ENCODE measurements around the gene FAM117A. TPM values are rescaled to one million over a fixed set of nuclear protein-coding genes. Genes with fewer than 3 reads are reported as not detected.

The FAM117A gene
- total RNA-seq, 3 donors from 2014 or later: 8.0 to 11.6 (median 9.8) TPM

DNA sequence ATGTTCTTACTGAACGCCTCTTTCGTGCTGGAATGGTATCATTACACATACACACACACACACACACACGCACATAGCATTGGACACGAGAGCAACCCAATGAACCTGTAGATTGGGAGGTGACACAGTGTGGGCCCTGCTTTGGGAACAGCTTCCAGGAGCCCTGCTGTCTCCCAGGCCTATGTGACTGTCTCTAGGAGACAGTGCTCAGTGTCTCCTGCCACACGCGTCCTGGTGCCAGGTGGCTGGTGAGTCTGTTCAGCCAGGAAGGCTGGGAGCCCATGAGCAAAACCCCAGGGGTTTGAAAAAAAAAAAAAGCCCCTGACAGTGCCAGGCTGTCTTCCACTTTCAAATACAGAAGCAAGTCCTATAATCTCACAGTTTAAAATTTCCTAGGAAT, 83.6 kb downstream of the FAM117A start:
- H3K27ac ChIP-seq: no peak overlapping the region
- no peak overlapping the region for H3K4me3 ChIP-seq
- H3K4me1 ChIP-seq: peaks cover 0 to 13% of the 10 kb centered on the region in 2 donors
- H3K9me3 ChIP-seq: no peaks in the 10 kb centered on the region
- TF ChIP-seq POLR2A (IDR thresholded peaks at IDR 0.05) (no peak), POLR2AphosphoS5 (IDR thresholded peaks at IDR 0.05) (no peak)
- TF ChIP-seq, protein P1, sequence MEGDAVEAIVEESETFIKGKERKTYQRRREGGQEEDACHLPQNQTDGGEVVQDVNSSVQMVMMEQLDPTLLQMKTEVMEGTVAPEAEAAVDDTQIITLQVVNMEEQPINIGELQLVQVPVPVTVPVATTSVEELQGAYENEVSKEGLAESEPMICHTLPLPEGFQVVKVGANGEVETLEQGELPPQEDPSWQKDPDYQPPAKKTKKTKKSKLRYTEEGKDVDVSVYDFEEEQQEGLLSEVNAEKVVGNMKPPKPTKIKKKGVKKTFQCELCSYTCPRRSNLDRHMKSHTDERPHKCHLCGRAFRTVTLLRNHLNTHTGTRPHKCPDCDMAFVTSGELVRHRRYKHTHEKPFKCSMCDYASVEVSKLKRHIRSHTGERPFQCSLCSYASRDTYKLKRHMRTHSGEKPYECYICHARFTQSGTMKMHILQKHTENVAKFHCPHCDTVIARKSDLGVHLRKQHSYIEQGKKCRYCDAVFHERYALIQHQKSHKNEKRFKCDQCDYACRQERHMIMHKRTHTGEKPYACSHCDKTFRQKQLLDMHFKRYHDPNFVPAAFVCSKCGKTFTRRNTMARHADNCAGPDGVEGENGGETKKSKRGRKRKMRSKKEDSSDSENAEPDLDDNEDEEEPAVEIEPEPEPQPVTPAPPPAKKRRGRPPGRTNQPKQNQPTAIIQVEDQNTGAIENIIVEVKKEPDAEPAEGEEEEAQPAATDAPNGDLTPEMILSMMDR (IDR thresholded peaks at IDR 0.05): no peak
- intact Hi-C loops (cut with DNase I; ENCODE audit: low total_unique reads): no loop called here
- no peaks in the 10 kb centered on the region for H3K27me3 ChIP-seq
- no peak for DNase-seq (ENCODE audit: low spot score in 2 of 2)
- no peaks in the 10 kb centered on the region for H3K36me3 ChIP-seq

DNA sequence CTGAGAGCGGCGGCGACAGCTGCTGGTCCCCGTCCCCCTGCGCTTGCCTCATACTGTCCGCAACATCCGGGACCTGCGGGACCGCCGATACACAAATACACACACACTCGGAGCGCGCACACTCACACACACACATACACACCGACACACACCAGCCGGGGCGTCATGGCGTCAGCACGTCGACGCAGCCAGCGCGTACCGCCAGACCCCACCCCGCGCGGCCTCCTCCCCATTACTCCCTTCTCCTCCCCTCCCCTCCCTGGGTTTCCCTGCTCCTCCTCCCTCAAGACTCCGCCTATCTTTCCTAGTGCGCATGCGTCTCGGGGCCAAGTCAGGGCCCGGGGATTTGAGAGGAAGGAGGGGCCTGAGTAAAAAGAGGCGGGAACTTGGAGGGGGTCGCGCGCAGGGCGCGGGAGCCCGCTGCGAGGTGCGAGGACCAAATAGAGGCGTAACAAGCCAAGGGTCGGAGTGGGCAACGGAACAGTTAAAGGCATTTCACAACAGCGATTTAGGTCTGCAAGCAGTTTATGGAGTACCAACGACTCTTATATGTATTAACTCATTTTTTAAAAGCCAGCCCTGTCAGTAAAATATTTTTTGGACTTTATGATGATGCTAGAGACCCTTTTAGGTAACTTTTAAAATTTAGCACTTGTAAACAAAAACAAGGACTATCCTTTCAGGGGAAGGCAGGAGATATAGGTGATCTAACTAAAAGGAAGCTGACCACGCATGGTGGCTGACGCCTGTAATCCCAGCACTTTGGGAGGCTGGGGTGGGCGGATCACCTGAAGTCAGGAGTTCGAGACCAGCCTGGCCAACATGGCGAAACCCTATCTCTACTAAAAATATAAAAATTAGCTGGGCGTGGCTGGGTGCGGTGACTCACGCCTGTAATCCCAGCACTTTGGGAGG, 85.7 kb downstream of the FAM117A start, which contains the start of gene SPOP:
SPOP (minus strand) TSS at position 165 of the 915 bp plus-strand sequence. CDS start 55,287 bp downstream, outside the sequence.
- H3K4me3 ChIP-seq: peak within 1 kb of the TSS; percentile 60 to 89 (median 79)
- TF ChIP-seq POLR2A (IDR thresholded peaks at IDR 0.05): peak; percentile 35
- TF ChIP-seq, protein P1 (IDR thresholded peaks at IDR 0.05): no peak
- TF ChIP-seq POLR2AphosphoS5 (IDR thresholded peaks at IDR 0.05): peak; percentile 81 to 95 (median 92)
- H3K9me3 ChIP-seq: no peaks in the 10 kb centered on the region
- H3K4me1 ChIP-seq: peaks cover 0 to 13% of the 10 kb centered on the region in 2 donors
- peak; percentile 98 to 99 for DNase-seq (ENCODE audit: low spot score in 2 of 2)
- H3K27me3 ChIP-seq: no peaks in the 10 kb centered on the region
- intact Hi-C loops (cut with DNase I; ENCODE audit: low total_unique reads): no loop called here
- H3K36me3 ChIP-seq: no peaks in the 10 kb centered on the region
- peak within 1 kb of the TSS; percentile 98 to 99 for H3K27ac ChIP-seq

DNA sequence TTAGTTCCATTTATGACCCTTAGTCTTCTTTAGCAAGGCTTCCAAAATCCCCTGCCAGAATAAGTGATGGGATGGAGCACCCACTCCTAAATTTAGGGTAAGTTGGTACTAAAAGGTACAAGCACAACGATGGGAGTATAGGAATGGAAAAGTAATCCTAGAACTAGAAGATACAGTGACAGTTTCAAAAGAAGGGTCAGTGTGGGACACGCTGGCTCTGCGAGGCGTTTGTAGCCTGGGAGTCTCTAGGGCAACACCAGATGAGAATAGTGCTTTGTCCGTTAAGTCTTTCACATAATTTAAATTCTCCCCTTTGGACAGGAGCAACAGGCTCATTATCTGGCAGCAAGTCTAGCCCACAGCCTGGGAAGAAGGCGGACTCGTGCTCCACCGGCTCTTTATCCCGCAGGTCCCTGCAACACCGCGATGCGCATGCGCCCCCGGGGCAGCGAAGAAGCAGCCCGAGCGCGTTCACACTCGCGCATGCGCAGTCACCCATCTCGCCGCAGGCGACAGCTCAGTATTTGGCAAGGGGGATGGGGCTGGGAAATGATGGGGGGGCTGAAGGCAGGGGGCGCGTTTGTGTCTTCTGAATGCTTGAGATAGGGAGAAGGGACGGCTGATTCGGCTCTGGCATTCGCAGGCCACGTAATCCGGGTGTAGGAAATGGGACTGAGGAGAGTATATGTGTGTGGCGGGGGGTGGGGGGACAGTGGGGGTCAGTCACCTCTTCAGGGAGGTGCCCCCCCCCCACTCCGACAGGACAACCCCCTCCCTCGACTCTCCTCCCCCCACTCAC, 86.6 kb downstream of the FAM117A start:
- intact Hi-C loops (cut with DNase I; ENCODE audit: low total_unique reads): no loop called here
- TF ChIP-seq POLR2AphosphoS5 (IDR thresholded peaks at IDR 0.05) (no peak), POLR2A (IDR thresholded peaks at IDR 0.05) (no peak)
- TF ChIP-seq, protein P1 (IDR thresholded peaks at IDR 0.05): no peak
- peak; percentile 94 for DNase-seq (ENCODE audit: low spot score in 2 of 2)
- Histone ChIP-seq H3K27ac (peak overlapping the region; percentile 98 to 99), H3K27me3 (no peaks in the 10 kb centered on the region), H3K9me3 (no peaks in the 10 kb centered on the region), H3K4me3 (peak overlapping the region; percentile 60 to 89 (median 79)), H3K36me3 (no peaks in the 10 kb centered on the region), H3K4me1 (peaks cover 0 to 13% of the 10 kb centered on the region in 2 donors)

DNA sequence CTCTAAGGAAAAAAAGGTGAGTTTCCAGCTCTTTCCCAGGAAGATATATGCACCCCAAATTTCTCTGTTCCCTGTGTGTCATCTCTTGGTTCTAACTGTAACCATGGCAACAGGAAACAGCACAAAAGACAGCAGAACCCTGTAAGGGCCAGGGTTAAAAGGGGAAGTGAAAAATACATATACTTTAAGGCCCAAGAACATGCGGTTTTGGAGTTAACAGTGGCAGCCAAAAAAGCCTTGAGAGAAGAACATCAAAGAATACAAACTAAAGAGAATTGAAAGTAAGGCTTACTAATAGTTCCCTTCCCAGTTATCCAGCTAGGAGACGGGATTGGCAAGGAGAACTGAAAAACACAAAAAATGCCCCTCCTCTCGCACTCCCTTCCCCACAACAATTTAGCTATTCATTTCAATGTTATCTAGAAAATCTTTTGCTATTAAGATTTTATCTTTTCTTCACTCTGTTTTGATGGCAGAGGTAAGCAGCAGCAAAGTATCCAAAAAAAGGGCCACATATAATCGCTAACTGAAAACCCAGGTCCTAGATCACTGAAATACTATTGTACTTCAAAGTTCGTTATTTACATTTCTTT, 87.6 kb downstream of the FAM117A start:
- intact Hi-C loops (cut with DNase I; ENCODE audit: low total_unique reads): no loop called here
- H3K4me3 ChIP-seq: peak overlapping the region; percentile 60 to 89 (median 79)
- no peaks in the 10 kb centered on the region for H3K9me3 ChIP-seq
- DNase-seq (ENCODE audit: low spot score in 2 of 2): no peak
- no peak for TF ChIP-seq POLR2A (IDR thresholded peaks at IDR 0.05)
- TF ChIP-seq POLR2AphosphoS5 (IDR thresholded peaks at IDR 0.05): no peak
- TF ChIP-seq, protein P1 (IDR thresholded peaks at IDR 0.05): no peak
- H3K36me3 ChIP-seq: no peaks in the 10 kb centered on the region
- H3K27me3 ChIP-seq: no peaks in the 10 kb centered on the region
- peak overlapping the region; percentile 98 to 99 for H3K27ac ChIP-seq
- peaks cover 0 to 13% of the 10 kb centered on the region in 2 donors for H3K4me1 ChIP-seq
